HepG2 (cell line): ENCODE measurements around the gene OLAH. TPM values are rescaled to one million over a fixed set of nuclear protein-coding genes. Genes with fewer than 3 reads are reported as not detected.

ENCODE experiments used
- BHLHE40 ChIP-seq: IDR thresholded peaks from 2 replicates; pipeline ENCODE4 v1.6.1; 2011; ENCODE audit warnings: low read length, improper control_type of control experiment
- CAMTA2 ChIP-seq: sonication (generic); formaldehyde crosslinking; IDR thresholded peaks from 2 replicates; pipeline ENCODE4 v1.4.0; 2020; ENCODE audit warnings: mild to moderate bottlenecking, missing genetic modification reagents, borderline replicate concordance
- DR1 ChIP-seq: sonication (generic); formaldehyde crosslinking; IDR thresholded peaks from 2 replicates; pipeline ENCODE4 v1.8.0; 2021; ENCODE audit warnings: mild to moderate bottlenecking, missing genetic modification reagents, inconsistent platforms
- HNF4A ChIP-seq: sonication (generic); formaldehyde crosslinking; IDR thresholded peaks from 2 replicates; pipeline ENCODE4 v1.4.0; 2020; ENCODE audit warnings: missing genetic modification reagents
- MNT ChIP-seq: fragments of 450-650 bp; IDR thresholded peaks from 2 replicates; pipeline ENCODE4 v1.6.1; 2016
- NFE2L2 ChIP-seq: fragments of 150-350 bp; IDR thresholded peaks from 2 replicates; pipeline ENCODE4 v1.6.1; 2014; ENCODE audit warnings: low read length
- NFIC ChIP-seq: IDR thresholded peaks from 2 replicates; pipeline ENCODE4 v1.6.1; 2012; ENCODE audit warnings: mild to moderate bottlenecking, low read length, inconsistent platforms
- PRDM15 ChIP-seq: sonication (generic); formaldehyde crosslinking; IDR thresholded peaks from 2 replicates; pipeline ENCODE4 v1.4.0; 2020; ENCODE audit warnings: missing genetic modification reagents
- U2AF1 ChIP-seq: fragments of 200-400 bp; formaldehyde crosslinking; optimal IDR thresholded peaks from 2 replicates; pipeline ENCODE3; 2017; ENCODE audit warnings: mild to moderate bottlenecking, low read depth, low read length
- ZNF609 ChIP-seq: sonication (generic); formaldehyde crosslinking; IDR thresholded peaks from 2 replicates; pipeline ENCODE4 v1.4.0; 2020; ENCODE audit warnings: mild to moderate bottlenecking, missing genetic modification reagents, borderline replicate concordance
- ZNF674 ChIP-seq: sonication (generic); formaldehyde crosslinking; IDR thresholded peaks from 2 replicates; pipeline ENCODE4 v1.5.0; 2020; ENCODE audit warnings: low read depth, mild to moderate bottlenecking, missing genetic modification reagents
- polyA plus RNA-seq, 8 experiments: library from polyadenylated mRNA; depleted of rRNA in 3 of 8; stranded (reverse) in 7 of 8; unstranded in 1 of 8; fragments of >200 nt; fragmentation: Illumina TruSeq in 4 of 8; extraction: Trizol in 4 of 8; gene quantifications; 2 replicates each; pipeline versions ENCODE4 v1.2.1 to v1.2.3, GENCODE V29; 2011 to 2016; ENCODE audit warnings: low read depth in 4 of 8, missing spikeins in 1 of 8, mixed read lengths in 1 of 8; ENCODE audit not compliant: insufficient read depth in 1 of 8
- total RNA-seq, 5 experiments: library from RNA; depleted of rRNA; stranded (reverse); fragments of >200 nt; fragmentation: Illumina TruSeq; extraction: Trizol; gene quantifications; 2 replicates each; pipeline ENCODE4 v1.2.3, GENCODE V29; 2016; ENCODE audit warnings: low read depth in 1 of 5
- TF ChIP-seq, protein P1 (sequence below): sonication (generic); formaldehyde crosslinking; IDR thresholded peaks from 2 replicates; pipeline ENCODE4 v1.4.0; 2020; ENCODE audit warnings: missing genetic modification reagents, mild to moderate bottlenecking, borderline replicate concordance
- TF ChIP-seq, protein P2 (sequence below): sonication (generic); formaldehyde crosslinking; IDR thresholded peaks from 2 replicates; pipeline ENCODE4 v1.5.0; 2020; ENCODE audit warnings: mild to moderate bottlenecking, missing genetic modification reagents

OLAH gene
- total and polyA plus RNA-seq, 2 of the 13 experiments (the other 11 are each of a cell fraction or from before 2014, with no cell fraction given): 0.13 TPM; not detected in 1

DNA sequence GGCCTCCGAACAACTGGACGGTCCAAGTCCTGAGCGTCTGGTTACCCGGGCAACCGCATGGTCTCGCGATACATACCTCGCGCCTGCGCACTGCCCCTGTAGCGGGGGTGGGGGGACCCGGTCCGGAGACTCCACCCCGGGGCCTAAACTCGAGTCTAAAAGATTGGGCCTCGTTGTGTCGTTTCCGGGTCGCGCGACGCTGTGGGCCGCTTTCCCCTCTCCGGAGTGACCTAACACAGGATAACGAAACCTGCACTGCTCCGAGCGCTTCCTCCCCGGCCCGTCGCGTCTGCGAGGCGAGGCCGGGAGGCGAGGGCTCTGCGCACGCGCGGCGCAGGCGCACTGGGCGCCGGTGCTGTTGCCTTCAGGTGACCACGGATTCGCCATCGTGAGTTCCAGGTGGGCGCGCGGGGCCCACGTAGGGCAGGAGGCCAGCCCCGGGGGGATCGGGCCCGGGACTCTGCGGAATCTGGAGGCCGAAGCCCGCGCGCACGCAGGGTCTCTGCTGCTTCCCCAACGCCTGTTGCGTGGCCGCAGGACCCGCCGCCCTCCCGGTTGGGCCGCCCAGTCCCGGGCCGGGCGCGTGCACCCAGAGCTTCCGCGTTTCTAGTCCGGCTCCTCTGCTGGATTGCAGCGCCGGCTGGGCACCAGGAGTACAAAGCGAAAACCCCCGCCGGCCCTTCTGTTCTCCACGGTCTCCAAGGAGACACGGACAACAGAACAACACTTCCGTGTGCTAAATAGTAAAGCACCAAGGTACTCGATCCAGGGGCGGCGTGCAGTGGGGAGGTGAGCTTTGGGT lies 53.5 kb downstream of the OLAH start, which contains the start of gene RPP38 (continued):
- peak; percentile 58; the same call in 1 of the 2 replicates for TF ChIP-seq DR1 (CRISPR knock-in tag)
- TF ChIP-seq, protein P1, sequence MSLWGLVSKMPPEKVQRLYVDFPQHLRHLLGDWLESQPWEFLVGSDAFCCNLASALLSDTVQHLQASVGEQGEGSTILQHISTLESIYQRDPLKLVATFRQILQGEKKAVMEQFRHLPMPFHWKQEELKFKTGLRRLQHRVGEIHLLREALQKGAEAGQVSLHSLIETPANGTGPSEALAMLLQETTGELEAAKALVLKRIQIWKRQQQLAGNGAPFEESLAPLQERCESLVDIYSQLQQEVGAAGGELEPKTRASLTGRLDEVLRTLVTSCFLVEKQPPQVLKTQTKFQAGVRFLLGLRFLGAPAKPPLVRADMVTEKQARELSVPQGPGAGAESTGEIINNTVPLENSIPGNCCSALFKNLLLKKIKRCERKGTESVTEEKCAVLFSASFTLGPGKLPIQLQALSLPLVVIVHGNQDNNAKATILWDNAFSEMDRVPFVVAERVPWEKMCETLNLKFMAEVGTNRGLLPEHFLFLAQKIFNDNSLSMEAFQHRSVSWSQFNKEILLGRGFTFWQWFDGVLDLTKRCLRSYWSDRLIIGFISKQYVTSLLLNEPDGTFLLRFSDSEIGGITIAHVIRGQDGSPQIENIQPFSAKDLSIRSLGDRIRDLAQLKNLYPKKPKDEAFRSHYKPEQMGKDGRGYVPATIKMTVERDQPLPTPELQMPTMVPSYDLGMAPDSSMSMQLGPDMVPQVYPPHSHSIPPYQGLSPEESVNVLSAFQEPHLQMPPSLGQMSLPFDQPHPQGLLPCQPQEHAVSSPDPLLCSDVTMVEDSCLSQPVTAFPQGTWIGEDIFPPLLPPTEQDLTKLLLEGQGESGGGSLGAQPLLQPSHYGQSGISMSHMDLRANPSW: no peak; the same call in 1 of the 2 replicates
- TF ChIP-seq NFE2L2: no peak
- TF ChIP-seq BHLHE40: no peak
- TF ChIP-seq HNF4A (CRISPR knock-in tag): peak; percentile 3; the same call in 1 of the 2 replicates
- no peak for TF ChIP-seq U2AF1
- peak; percentile 65; the same call in 1 of the 2 replicates for TF ChIP-seq ZNF609 (CRISPR knock-in tag)
- TF ChIP-seq ZNF674 (CRISPR knock-in tag): no peak
- TF ChIP-seq PRDM15 (CRISPR knock-in tag): peak; percentile 92
- TF ChIP-seq MNT: no peak
- TF ChIP-seq NFIC: no peak
- TF ChIP-seq CAMTA2 (CRISPR knock-in tag): no peak
- TF ChIP-seq, protein P2, sequence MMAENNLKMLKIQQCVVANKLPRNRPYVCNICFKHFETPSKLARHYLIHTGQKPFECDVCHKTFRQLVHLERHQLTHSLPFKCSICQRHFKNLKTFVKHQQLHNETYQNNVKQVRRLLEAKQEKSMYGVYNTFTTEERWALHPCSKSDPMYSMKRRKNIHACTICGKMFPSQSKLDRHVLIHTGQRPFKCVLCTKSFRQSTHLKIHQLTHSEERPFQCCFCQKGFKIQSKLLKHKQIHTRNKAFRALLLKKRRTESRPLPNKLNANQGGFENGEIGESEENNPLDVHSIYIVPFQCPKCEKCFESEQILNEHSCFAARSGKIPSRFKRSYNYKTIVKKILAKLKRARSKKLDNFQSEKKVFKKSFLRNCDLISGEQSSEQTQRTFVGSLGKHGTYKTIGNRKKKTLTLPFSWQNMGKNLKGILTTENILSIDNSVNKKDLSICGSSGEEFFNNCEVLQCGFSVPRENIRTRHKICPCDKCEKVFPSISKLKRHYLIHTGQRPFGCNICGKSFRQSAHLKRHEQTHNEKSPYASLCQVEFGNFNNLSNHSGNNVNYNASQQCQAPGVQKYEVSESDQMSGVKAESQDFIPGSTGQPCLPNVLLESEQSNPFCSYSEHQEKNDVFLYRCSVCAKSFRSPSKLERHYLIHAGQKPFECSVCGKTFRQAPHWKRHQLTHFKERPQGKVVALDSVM: peak; percentile 67; the same call in 1 of the 2 replicates
